HG03064 (cell line): Measurements from ENCODE around the gene NOC2L.
"Not testable (repeated sequence)": the region's sequence is repeated elsewhere in the genome, so short reads cannot be mapped to it uniquely, and the experiment has no call there.

Experiments
- ATAC-seq: cut with Tn5 transposase; IDR thresholded peaks from one replicate; pipeline ENCODE4 v1.9.1; 2021; ENCODE audit warnings: low read depth; ENCODE audit not compliant: unreplicated experiment

NOC2L gene

DNA sequence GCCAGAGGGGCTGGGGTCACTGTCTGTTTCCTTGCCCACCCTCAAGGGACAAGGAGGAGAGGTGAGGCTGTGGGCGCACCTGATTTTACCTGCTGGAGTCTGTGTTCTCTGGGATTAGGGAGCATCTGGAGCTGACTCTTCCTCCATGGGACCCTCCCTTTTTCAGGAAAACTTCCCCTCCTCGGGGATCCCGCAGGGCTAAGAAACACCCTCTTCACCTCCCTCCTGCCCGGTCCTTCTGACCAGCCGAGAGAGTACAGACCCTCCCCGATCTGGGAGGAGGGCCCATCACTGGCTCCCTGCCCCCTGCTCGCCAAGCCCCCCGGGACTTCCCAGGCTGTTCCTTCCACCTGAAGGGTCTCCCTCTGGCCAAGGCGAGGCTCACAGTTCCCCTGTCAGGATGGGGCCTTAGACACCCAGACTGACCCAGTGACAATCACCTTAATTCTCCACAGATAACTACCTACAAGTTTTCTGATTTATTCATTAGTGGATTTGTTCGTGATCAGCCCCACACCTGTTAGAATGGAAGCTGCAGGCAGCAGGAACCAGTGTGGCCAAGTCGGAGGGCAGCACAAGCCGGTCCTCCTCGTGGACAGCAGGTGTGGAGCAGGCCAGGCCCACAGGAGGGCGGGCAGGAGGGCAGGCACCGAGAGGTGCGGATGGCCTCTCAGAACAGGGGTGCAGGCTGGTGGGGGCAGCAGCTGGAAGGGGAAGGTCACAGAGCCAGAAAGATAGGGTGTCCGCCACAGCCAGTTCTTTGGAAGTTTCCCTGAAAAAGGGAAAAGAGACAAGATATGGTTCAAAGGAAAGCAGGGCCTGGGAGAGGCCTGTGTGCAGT lies 51.2 kb downstream of the NOC2L start:
- no peak for ATAC-seq

GRCh38 chr1:906600-907420 lies 52.2 kb downstream of the NOC2L start:
- no peak for ATAC-seq

- ATAC-seq, result no peak
These were observed 53.1 kb downstream of the NOC2L start for GRCh38 chr1:905811-906599.

DNA sequence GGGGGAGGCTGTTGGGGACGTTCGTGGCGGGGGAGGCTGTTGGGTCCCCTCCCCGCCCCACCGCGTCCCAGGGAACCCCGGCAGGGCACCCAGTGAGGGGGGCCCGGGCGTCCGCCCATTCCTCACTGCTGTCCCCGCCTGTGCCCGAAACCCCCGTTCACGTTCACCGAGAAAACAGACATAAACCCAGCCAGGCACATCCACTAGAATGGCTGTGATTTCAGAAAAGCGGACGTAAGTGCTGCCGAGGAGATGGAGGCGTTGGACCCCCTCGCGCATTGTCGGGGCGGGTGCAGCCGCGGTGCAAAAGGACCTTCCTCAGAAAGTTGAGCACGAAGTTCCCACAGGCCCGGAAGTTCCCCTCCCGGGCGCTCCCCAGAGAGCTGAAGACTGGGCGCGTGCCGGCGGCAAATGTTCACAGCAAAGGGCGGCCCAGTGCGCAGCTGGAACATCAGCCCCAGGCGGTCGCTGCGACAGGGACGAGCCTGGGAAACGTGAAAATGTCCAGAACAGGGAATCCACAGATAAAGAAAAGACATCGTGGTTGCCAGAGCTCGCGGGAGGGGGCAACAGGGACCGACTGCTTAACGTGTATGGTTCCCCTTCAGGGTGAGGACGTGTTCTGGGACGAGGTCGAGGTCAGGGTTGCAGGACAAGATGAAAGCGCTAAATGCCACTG lies 53.8 kb downstream of the NOC2L start:
- no peak for ATAC-seq

DNA sequence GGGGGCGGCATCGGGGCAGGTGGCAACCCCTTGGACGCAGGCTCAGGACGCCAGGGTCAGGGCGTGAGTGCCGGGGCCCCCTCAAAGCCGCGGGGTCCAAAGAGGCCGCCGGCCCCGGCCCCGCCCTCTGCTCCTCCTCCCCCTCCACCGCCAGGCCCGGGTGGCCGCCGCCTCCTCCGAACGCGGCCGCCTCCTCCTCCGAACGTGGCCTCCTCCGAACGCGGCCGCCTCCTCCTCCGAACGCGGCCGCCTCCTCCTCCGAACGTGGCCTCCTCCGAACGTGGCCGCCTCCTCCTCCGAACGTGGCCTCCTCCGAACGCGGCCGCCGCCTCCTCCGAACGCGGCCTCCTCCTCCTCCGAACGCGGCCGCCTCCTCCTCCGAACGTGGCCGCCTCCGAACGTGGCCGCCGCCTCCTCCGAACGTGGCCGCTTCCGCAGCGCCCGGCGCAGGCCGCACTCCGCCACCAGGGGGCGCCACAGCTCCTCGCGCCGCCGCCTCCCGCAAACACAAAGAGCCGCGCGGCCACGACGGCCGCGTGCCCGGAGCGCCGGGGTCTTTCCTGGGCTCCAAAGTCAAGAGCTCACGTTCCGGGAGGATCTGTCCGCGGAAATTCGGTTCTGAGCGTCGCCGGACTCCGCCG lies 54.6 kb downstream of the NOC2L start:
- no peak for ATAC-seq

- no peak for ATAC-seq
These were observed 55.3 kb downstream of the NOC2L start for GRCh38 chr1:903721-904271.

DNA sequence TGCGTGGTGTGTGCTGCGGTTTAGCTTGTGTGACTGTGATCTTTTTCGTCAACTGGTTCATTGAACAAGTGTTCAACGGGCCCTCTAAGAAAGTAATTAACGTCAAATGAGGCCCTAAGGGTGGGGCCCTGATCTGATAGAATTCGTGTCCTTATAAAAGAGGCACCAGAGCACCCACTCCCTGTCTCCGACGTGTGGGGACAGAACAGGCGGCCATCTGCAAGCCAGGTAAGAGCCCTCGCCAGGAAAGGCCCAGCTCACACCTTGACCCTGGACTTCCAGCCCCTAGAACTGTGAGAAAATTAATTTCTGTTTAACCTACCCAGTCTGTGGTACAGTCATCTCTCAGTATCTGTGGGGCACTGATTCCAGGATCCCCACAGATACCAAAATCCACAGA lies 55.8 kb downstream of the NOC2L start:
- no peak for ATAC-seq

- ATAC-seq, result no peak
These were observed 56.3 kb downstream of the NOC2L start for GRCh38 chr1:902802-903201.

DNA sequence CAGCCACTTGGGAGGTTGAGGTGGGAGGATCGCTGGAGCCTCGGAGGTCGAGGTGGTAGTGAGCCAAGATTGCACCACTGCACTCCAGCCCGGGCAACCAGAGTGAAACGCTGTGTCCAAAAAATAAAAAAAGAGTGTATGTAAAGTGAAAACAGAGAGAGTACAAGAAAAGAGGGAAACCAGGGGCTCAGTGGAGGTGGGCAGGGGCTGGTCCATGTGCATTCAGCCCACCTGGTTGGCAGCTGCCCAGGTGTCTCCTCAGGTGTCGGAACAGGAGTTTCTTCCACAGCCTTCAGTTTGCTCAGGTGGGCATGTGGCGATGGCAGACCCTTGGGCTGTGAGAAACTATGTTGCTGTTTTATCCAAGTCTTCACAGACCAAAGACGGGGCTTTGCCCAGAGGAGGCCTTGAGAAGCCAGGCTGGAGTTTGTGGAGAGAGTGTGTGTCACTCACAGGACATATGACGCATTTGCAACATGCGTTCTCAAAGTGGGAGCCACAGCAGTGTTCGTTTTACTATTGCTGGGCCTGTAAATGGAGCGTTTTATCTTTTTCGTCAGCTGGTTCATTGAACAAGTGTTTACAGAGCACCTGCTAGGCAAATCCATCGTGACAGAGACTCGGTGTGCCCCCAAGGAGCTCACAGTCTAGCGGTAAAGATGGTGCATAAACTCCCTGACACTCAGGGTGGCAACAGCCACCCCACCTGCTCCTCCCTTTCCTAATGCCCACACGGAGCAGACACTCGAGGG lies 57.8 kb downstream of the NOC2L start:
- no peak for ATAC-seq

GRCh38 chr1:899636-900317 lies 59.3 kb downstream of the NOC2L start:
- no peak for ATAC-seq

- not testable (repeated sequence) for ATAC-seq
These were observed 61.1 kb downstream of the NOC2L start for GRCh38 chr1:897951-898350.

DNA sequence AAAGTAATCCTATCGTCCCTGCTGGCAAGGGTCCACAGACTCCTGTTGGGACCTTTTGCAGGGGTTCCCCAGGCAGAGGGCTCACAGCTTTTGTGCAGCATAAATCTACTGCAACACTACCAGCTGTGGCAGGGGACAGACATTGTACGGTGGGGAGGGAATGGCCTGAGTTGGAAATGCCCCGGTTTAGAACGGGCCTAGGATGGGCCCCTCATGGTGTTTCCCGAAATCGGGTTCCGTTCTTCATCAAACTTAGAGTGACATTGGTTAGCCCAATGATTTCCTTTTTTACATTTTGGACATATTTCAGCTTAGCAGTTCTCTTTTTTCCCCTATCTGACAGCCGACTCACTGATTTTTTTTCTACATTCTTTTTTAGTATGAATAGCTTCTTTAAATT lies 61.8 kb downstream of the NOC2L start:
- no peak for ATAC-seq
